A549 (cell line): ENCODE measurements around the gene CA11. TPM values are rescaled to one million over a fixed set of nuclear protein-coding genes. Genes with fewer than 3 reads are reported as not detected.
A peak's percentile ranks its signal among the peaks of the same experiment; 100 is the strongest.

ENCODE experiments used
- ATAC-seq, 2 experiments: fragments of 200-7000 bp in 1 of 2; fragments of >200 bp in 1 of 2; cut with Nextera tagmentation in 1 of 2; cut with Tn5 transposase in 1 of 2; 3 replicates each; pipeline versions ENCODE4 v1.8.0 to v1.9.1; 2018 to 2020; ENCODE audit warnings: mild to moderate bottlenecking in 1 of 2, moderate library complexity in 1 of 2
- CTCF ChIA-PET: fragments of 300-600 bp; sonication (Branson Sonifier 250); formaldehyde crosslinking; extraction: SDS; loops from one replicate; lab custom pipeline; 2021; ENCODE audit warnings: antibody characterized with exemption, inconsistent platforms; lab: Yijun Ruan, JAX
- POLR2A ChIA-PET: fragments of 350-600 bp; formaldehyde crosslinking; extraction: SDS; loops from one replicate; lab custom pipeline; 2021; ENCODE audit warnings: antibody characterized with exemption, inconsistent platforms; lab: Yijun Ruan, JAX
- DNase-seq, 2 experiments: peaks; one replicate each; pipeline versions ENCODE4 v3.0.0 to v3.0.0-alpha.2; 2011 to 2016; ENCODE audit warnings: low read depth in 1 of 2, low spot score in 1 of 2
- FAIRE-seq: peaks from 2 replicates; lab custom pipeline; 2011; peaks lifted over from hg19 to GRCh38; lab: Jason Lieb, UNC
- H3K27ac ChIP-seq, 2 experiments: fragments of >200 bp; sonication (Bioruptor Twin); formaldehyde crosslinking; 3 replicates each; pipeline ENCODE4 v1.5.1; 2016 to 2017
- H3K4me1 ChIP-seq: fragments of >200 bp; sonication (Bioruptor Twin); formaldehyde crosslinking; 3 replicates; pipeline ENCODE4 v1.6.1; 2016
- H3K4me2 ChIP-seq: fragments of >200 bp; sonication (Bioruptor Twin); formaldehyde crosslinking; 3 replicates; pipeline ENCODE4 v1.6.1; 2016
- H3K4me3 ChIP-seq: fragments of >200 bp; sonication (Bioruptor Twin); formaldehyde crosslinking; 3 replicates; pipeline ENCODE4 v1.5.1; 2016
- H3K9me3 ChIP-seq: fragments of >200 bp; sonication (Bioruptor Twin); formaldehyde crosslinking; 3 replicates; pipeline ENCODE4 v1.6.1; 2016
- BHLHE40 ChIP-seq: IDR thresholded peaks from 2 replicates; pipeline ENCODE4 v1.6.1; 2012; ENCODE audit warnings: low read depth, low read length, inconsistent platforms
- CHD2 ChIP-seq: fragments of 150-350 bp; IDR thresholded peaks from 2 replicates; pipeline ENCODE4 v1.6.1; 2014; ENCODE audit warnings: low read length; ENCODE audit not compliant: partially characterized antibody
- EP300 ChIP-seq, 2 experiments: fragments of >200 bp; sonication (Bioruptor Twin); formaldehyde crosslinking; IDR thresholded peaks; 2 replicates in 1 of 2; 3 replicates in 1 of 2; pipeline ENCODE4 v1.6.1; 2016 to 2017
- ESRRA ChIP-seq: fragments of 150-350 bp; IDR thresholded peaks from 2 replicates; pipeline ENCODE4 v1.6.1; 2014; ENCODE audit warnings: mild to moderate bottlenecking, low read length, borderline replicate concordance
- HMGXB4 ChIP-seq: fragments of 250-450 bp; sonication (Bioruptor Pico); IDR thresholded peaks from 2 replicates; pipeline ENCODE4 v1.5.0; 2021; ENCODE audit warnings: mild to moderate bottlenecking, moderate library complexity, borderline replicate concordance
- HOXA7 ChIP-seq: fragments of 250-450 bp; sonication (Bioruptor Pico); IDR thresholded peaks from 2 replicates; pipeline ENCODE4 v1.5.0; 2020; ENCODE audit warnings: mild to moderate bottlenecking, moderate library complexity
- HOXB5 ChIP-seq: fragments of 250-450 bp; sonication (Bioruptor Pico); IDR thresholded peaks from 2 replicates; pipeline ENCODE4 v1.5.0; 2020; ENCODE audit warnings: mild to moderate bottlenecking, moderate library complexity
- KDM5A ChIP-seq: fragments of 200-600 bp; sonication (generic); IDR thresholded peaks from 2 replicates; pipeline ENCODE4 v1.6.1; 2016; ENCODE audit warnings: antibody characterized with exemption, mild to moderate bottlenecking
- NFE2L2 ChIP-seq: fragments of 150-350 bp; conservative IDR thresholded peaks from 2 replicates; pipeline ENCODE4 v1.6.1; 2014; ENCODE audit warnings: low read length
- NR3C1 ChIP-seq: fragments of >200 bp; sonication (Bioruptor Twin); formaldehyde crosslinking; IDR thresholded peaks from 3 replicates; pipeline ENCODE4 v1.6.1; 2017
- PHF8 ChIP-seq: fragments of 200-600 bp; sonication (generic); IDR thresholded peaks from 2 replicates; pipeline ENCODE4 v1.6.1; 2016; ENCODE audit warnings: low read depth, mild to moderate bottlenecking, antibody characterized with exemption, moderate library complexity, borderline replicate concordance
- RFX5 ChIP-seq: fragments of 450-650 bp; IDR thresholded peaks from 2 replicates; pipeline ENCODE4 v1.7.1; 2014; ENCODE audit warnings: antibody characterized with exemption, mild to moderate bottlenecking, moderate library complexity
- TP53 ChIP-seq: fragments of 250-450 bp; sonication (Bioruptor Pico); IDR thresholded peaks from 2 replicates; pipeline ENCODE4 v1.5.0; 2021; ENCODE audit warnings: mild to moderate bottlenecking, moderate library complexity
- USF2 ChIP-seq: fragments of 450-650 bp; IDR thresholded peaks from 2 replicates; pipeline ENCODE4 v1.6.1; 2014; ENCODE audit warnings: antibody characterized with exemption
- ZC3H11A ChIP-seq: fragments of 450-650 bp; IDR thresholded peaks from 2 replicates; pipeline ENCODE4 v1.6.1; 2014; ENCODE audit warnings: antibody characterized with exemption, mild to moderate bottlenecking
- ZFP36 ChIP-seq: fragments of 450-650 bp; IDR thresholded peaks from 2 replicates; pipeline ENCODE4 v1.6.1; 2014; ENCODE audit warnings: borderline replicate concordance; ENCODE audit not compliant: partially characterized antibody
- WGBS: methylation state at CpG from one replicate; pipeline ENCODE4 v1.1.6; 2017; ENCODE audit errors: missing lambda C conversion rate; 5-methylcytosine and 5-hydroxymethylcytosine counted together
- polyA plus RNA-seq, 4 experiments: library from polyadenylated mRNA; depleted of rRNA in 3 of 4; stranded (reverse); fragments of >200 nt; fragmentation: RNase III in 1 of 4; extraction: RNeasy Plus Mini Kit Qiagen cat#74134 plus additional on column Dnase treatment in 1 of 4; gene quantifications; 2 replicates in 3 of 4; 3 replicates in 1 of 4; pipeline ENCODE4 v1.2.3, GENCODE V29; 2011 to 2017
- TF ChIP-seq, protein P1 (sequence below): fragments of >200 bp; sonication (Bioruptor Twin); formaldehyde crosslinking; IDR thresholded peaks from 2 replicates; pipeline ENCODE4 v1.6.1; 2016
- TF ChIP-seq, protein P2 (sequence below): IDR thresholded peaks from 2 replicates; pipeline ENCODE4 v1.6.1; 2012

Gene CA11
- polyA plus RNA-seq, 2 of the 4 experiments (the other 2 are of a cell fraction): 9.8 to 21.0 TPM

DNA sequence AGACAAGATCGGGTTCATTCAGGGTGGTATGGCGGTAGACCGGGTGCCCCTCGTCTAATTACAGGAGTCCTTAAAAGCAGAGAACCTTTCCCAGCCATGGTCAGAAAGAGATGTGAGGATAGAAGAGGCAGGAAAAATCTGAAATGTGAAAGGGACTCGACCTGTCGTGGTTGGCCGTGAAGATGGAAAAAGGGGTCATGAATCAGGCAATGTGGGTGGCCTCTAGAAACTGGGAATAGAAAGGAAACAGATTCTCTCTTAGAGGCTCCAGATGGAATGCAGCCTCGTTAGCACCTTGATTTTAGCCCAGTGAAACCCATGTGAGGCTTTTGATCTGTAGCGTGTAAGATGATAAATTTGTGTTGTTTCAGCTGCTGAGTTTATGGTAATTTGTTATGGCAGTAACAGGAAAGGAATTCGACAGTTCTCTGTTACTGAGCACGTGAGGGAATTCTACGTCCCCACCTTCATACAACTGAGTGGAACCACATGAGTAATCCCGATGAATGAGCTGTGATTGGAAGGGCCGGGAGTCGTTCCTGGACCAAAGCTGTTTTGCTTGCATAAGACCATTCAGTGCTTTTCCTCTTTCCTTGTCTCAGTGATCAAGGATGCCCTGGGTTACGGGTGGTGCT is 11.0 kb upstream of the CA11 start:
- no peak for TF ChIP-seq HMGXB4
- no peak for TF ChIP-seq ESRRA
- TF ChIP-seq USF2: peak; percentile 33; the same call in 1 of the 2 replicates
- TF ChIP-seq PHF8: no peak
- TF ChIP-seq BHLHE40: no peak; the same call in 1 of the 2 replicates
- peak; percentile 69 for TF ChIP-seq RFX5
- TF ChIP-seq, protein P1, sequence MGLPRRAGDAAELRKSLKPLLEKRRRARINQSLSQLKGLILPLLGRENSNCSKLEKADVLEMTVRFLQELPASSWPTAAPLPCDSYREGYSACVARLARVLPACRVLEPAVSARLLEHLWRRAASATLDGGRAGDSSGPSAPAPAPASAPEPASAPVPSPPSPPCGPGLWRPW: no peak
- TF ChIP-seq, all 56 proteins: peak for 2
- Histone ChIP-seq H3K4me2 (no peak overlapping the region), H3K9me3 (no peaks in the 10 kb centered on the region), H3K4me1 (no peaks in the 10 kb centered on the region), H3K27ac (no peak overlapping the region), H3K4me3 (no peak overlapping the region)
- no peak for FAIRE-seq
- ChIA-PET CTCF (interaction anchor here (0.6 to 5.7 kb wide), 13 partner anchors 9 to 341 kb away, joined by 3 to 29 read pairs (median 4); partner anchors contain the start of gene CA11), POLR2A (no interaction called here)
- ATAC-seq: peak; percentile 35 to 42; a peak in 5 of 6 replicates
- DNase-seq: peak in 1 of 2 experiments; percentile 65
- WGBS: 55% methylated on average over 16 of the region's 16 CpGs

- H3K4me2 ChIP-seq: no peak overlapping the region
- H3K27ac ChIP-seq: 0 out of 6 replicates have a peak overlapping the region, but pooled peaks of 1 of the 2 experiments have one; percentile 5
- DNase-seq: no peak
- FAIRE-seq: no peak
- no peaks in the 10 kb centered on the region for H3K4me1 ChIP-seq
- no peaks in the 10 kb centered on the region for H3K9me3 ChIP-seq
- TF ChIP-seq, protein P2, sequence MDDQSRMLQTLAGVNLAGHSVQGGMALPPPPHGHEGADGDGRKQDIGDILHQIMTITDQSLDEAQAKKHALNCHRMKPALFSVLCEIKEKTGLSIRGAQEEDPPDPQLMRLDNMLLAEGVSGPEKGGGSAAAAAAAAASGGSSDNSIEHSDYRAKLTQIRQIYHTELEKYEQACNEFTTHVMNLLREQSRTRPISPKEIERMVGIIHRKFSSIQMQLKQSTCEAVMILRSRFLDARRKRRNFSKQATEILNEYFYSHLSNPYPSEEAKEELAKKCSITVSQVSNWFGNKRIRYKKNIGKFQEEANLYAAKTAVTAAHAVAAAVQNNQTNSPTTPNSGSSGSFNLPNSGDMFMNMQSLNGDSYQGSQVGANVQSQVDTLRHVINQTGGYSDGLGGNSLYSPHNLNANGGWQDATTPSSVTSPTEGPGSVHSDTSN: no peak
- TF ChIP-seq HOXB5 (CRISPR knock-in tag) (no peak), NFE2L2 (no peak), TP53 (CRISPR knock-in tag) (no peak), ZFP36 (no peak), KDM5A (no peak), ESRRA (no peak), BHLHE40 (no peak), HOXA7 (no peak), CHD2 (no peak), EP300 (IDR thresholded peaks at IDR 0.05) (no peak), NR3C1 (no peak), ZC3H11A (no peak)
- H3K4me3 ChIP-seq: no peak overlapping the region
- ChIA-PET CTCF (interaction anchor here (0.7 to 5.7 kb wide), 7 partner anchors 9 to 84 kb away, joined by 3 to 29 read pairs (median 4); partner anchors contain the start of gene CA11), POLR2A (no interaction called here)
- no peak for ATAC-seq
- WGBS: 69% methylated on average over 11 of the region's 11 CpGs
Measured at GRCh38 chr19:48654299-48655059, 8.5 kb upstream of the CA11 start.
